HepG2 (cell line): ENCODE data around the gene DCDC2. TPM values are rescaled to one million over a fixed set of nuclear protein-coding genes. Genes with fewer than 3 reads are reported as not detected.

Experiments
- ARNT2 ChIP-seq: sonication (generic); formaldehyde crosslinking; IDR thresholded peaks from 2 replicates; pipeline ENCODE4 v1.8.0; 2022; ENCODE audit warnings: mild to moderate bottlenecking, low read depth, missing genetic modification reagents, moderate library complexity
- ATF1 ChIP-seq: IDR thresholded peaks from 2 replicates; pipeline ENCODE4 v1.6.1; 2016; ENCODE audit warnings: mild to moderate bottlenecking, control low read depth
- E2F2 ChIP-seq: sonication (generic); formaldehyde crosslinking; IDR thresholded peaks from 2 replicates; pipeline ENCODE4 v1.4.0; 2020; ENCODE audit warnings: missing genetic modification reagents, borderline replicate concordance
- ELF1 ChIP-seq: sonication (generic); formaldehyde crosslinking; IDR thresholded peaks from 2 replicates; pipeline ENCODE4 v1.4.0; 2020; ENCODE audit warnings: missing genetic modification reagents
- GTF2F1 ChIP-seq: fragments of 150-350 bp; IDR thresholded peaks from 2 replicates; pipeline ENCODE4 v1.6.1; 2014; ENCODE audit warnings: low read length
- HMGXB3 ChIP-seq: sonication (generic); formaldehyde crosslinking; IDR thresholded peaks from 2 replicates; pipeline ENCODE4 v1.4.0; 2020; ENCODE audit warnings: missing genetic modification reagents, borderline replicate concordance
- JDP2 ChIP-seq: sonication (generic); formaldehyde crosslinking; IDR thresholded peaks from 2 replicates; pipeline ENCODE4 v1.8.1; 2022; ENCODE audit warnings: missing genetic modification reagents, borderline replicate concordance
- LRRFIP1 ChIP-seq: sonication (generic); formaldehyde crosslinking; conservative IDR thresholded peaks from 2 replicates; pipeline ENCODE4 v1.4.0; 2020; ENCODE audit warnings: missing genetic modification reagents
- MAFG ChIP-seq: sonication (generic); formaldehyde crosslinking; IDR thresholded peaks from 2 replicates; pipeline ENCODE4 v1.5.1; 2020; ENCODE audit warnings: mild to moderate bottlenecking, missing genetic modification reagents
- MTF2 ChIP-seq: sonication (generic); formaldehyde crosslinking; IDR thresholded peaks from 2 replicates; pipeline ENCODE4 v1.5.0; 2020; ENCODE audit warnings: missing genetic modification reagents, borderline replicate concordance
- NR2F2 ChIP-seq: IDR thresholded peaks from 2 replicates; pipeline ENCODE4 v1.6.1; 2012; ENCODE audit warnings: low read depth, inconsistent platforms, borderline replicate concordance
- PREB ChIP-seq: sonication (generic); formaldehyde crosslinking; IDR thresholded peaks from 2 replicates; pipeline ENCODE4 v1.4.0; 2020; ENCODE audit warnings: missing genetic modification reagents
- SNAI1 ChIP-seq: sonication (generic); formaldehyde crosslinking; IDR thresholded peaks from 2 replicates; pipeline ENCODE4 v1.5.0; 2020; ENCODE audit warnings: mild to moderate bottlenecking, missing genetic modification reagents, borderline replicate concordance
- SP1 ChIP-seq, 2 experiments: fragments of 450-650 bp in 1 of 2; sonication (generic) in 1 of 2; formaldehyde crosslinking in 1 of 2; IDR thresholded peaks; 2 replicates each; pipeline versions ENCODE4 v1.4.0 to v1.6.1; 2016 to 2020; ENCODE audit warnings: missing genetic modification reagents in 1 of 2
- YY1 ChIP-seq: IDR thresholded peaks from 2 replicates; pipeline ENCODE4 v1.6.1; 2011; ENCODE audit warnings: low read length, low read depth, moderate library complexity, mild to moderate bottlenecking; ENCODE audit not compliant: insufficient read depth, insufficient replicate concordance
- ZMYM2 ChIP-seq: sonication (generic); formaldehyde crosslinking; IDR thresholded peaks from 2 replicates; pipeline ENCODE4 v1.8.0; 2022; ENCODE audit warnings: mild to moderate bottlenecking, missing genetic modification reagents
- ZNF292 ChIP-seq: sonication (generic); formaldehyde crosslinking; IDR thresholded peaks from 2 replicates; pipeline ENCODE4 v1.8.1; 2022; ENCODE audit warnings: mild to moderate bottlenecking, low read depth, missing genetic modification reagents, borderline replicate concordance
- ZNF343 ChIP-seq: sonication (generic); formaldehyde crosslinking; IDR thresholded peaks from 2 replicates; pipeline ENCODE4 v1.4.0; 2020; ENCODE audit warnings: mild to moderate bottlenecking, missing genetic modification reagents
- ZNF792 ChIP-seq: IDR thresholded peaks from 2 replicates; pipeline ENCODE4 v1.6.1; 2016
- polyA plus RNA-seq, 8 experiments: library from polyadenylated mRNA; depleted of rRNA in 3 of 8; stranded (reverse) in 7 of 8; unstranded in 1 of 8; fragments of >200 nt; fragmentation: Illumina TruSeq in 4 of 8; extraction: Trizol in 4 of 8; gene quantifications; 2 replicates each; pipeline versions ENCODE4 v1.2.1 to v1.2.3, GENCODE V29; 2011 to 2016; ENCODE audit warnings: low read depth in 4 of 8, missing spikeins in 1 of 8, mixed read lengths in 1 of 8; ENCODE audit not compliant: insufficient read depth in 1 of 8
- total RNA-seq, 5 experiments: library from RNA; depleted of rRNA; stranded (reverse); fragments of >200 nt; fragmentation: Illumina TruSeq; extraction: Trizol; gene quantifications; 2 replicates each; pipeline ENCODE4 v1.2.3, GENCODE V29; 2016; ENCODE audit warnings: low read depth in 1 of 5

The DCDC2 gene
- total and polyA plus RNA-seq, 2 of the 13 experiments (the other 11 are each of a cell fraction or from before 2014, with no cell fraction given): 9.0 to 36.2 TPM

- no peak for TF ChIP-seq MAFG
- peak; percentile 87 for TF ChIP-seq ATF1
- no peak for TF ChIP-seq SP1 (IDR thresholded peaks at IDR 0.05)
- no peak for TF ChIP-seq SP1 (CRISPR knock-in tag; IDR thresholded peaks at IDR 0.05)
- TF ChIP-seq ZNF343 (CRISPR knock-in tag): no peak
- peak; percentile 67 for TF ChIP-seq ZNF292 (CRISPR knock-in tag)
- TF ChIP-seq ZNF792 (CRISPR knock-in tag): peak; percentile 98
- no peak for TF ChIP-seq HMGXB3 (CRISPR knock-in tag)
- no peak for TF ChIP-seq JDP2
- TF ChIP-seq GTF2F1: no peak
- no peak for TF ChIP-seq LRRFIP1 (CRISPR knock-in tag)
- TF ChIP-seq NR2F2: peak; percentile 99
- no peak for TF ChIP-seq SNAI1 (CRISPR knock-in tag)
- no peak for TF ChIP-seq MTF2 (CRISPR knock-in tag)
- TF ChIP-seq ELF1 (CRISPR knock-in tag): no peak; the same call in 1 of the 2 replicates
- TF ChIP-seq ARNT2 (CRISPR knock-in tag): peak; percentile 48; the same call in 1 of the 2 replicates
- no peak for TF ChIP-seq E2F2
- no peak for TF ChIP-seq YY1
- peak; percentile 100 for TF ChIP-seq ZMYM2 (CRISPR knock-in tag)
- no peak for TF ChIP-seq PREB (CRISPR knock-in tag)
These were observed 27.8 kb upstream of the DCDC2 start (continued) for GRCh38 chr6:24385536-24386269.
